Cardiac muscle cell (in vitro differentiated cells and primary cell): Measurements from ENCODE around the gene PCDHGB4. TPM values are rescaled to one million over a fixed set of nuclear protein-coding genes. Genes with fewer than 3 reads are reported as not detected.
"Not testable (repeated sequence)": the region's sequence is repeated elsewhere in the genome, so short reads cannot be mapped to it uniquely, and the experiment has no call there.

Experiments
- DNase-seq, 2 donors: peaks; one replicate each; pipeline versions ENCODE4 v3.0.0 to v3.0.0-alpha.2; 2010 to 2017; ENCODE audit warnings: low read depth in 1 of 2, low spot score in 1 of 2
- H3K27ac ChIP-seq: fragments of 200-600 bp; sonication (generic); 2 replicates; pipeline ENCODE4 v1.5.1; 2016
- H3K27me3 ChIP-seq: fragments of 200-600 bp; sonication (generic); 2 replicates; pipeline ENCODE4 v1.6.0; 2016; ENCODE audit warnings: control low read depth
- H3K36me3 ChIP-seq: fragments of 200-600 bp; sonication (generic); 2 replicates; pipeline ENCODE4 v1.5.1; 2016; ENCODE audit warnings: control low read depth
- H3K4me1 ChIP-seq: fragments of 200-600 bp; sonication (generic); 2 replicates; pipeline ENCODE4 v1.8.1; 2017; ENCODE audit warnings: low read depth, mild to moderate bottlenecking, mixed run types
- H3K4me3 ChIP-seq: fragments of 200-600 bp; sonication (generic); 2 replicates; pipeline ENCODE4 v1.5.1; 2016; ENCODE audit warnings: mild to moderate bottlenecking
- H3K9me3 ChIP-seq: fragments of 200-600 bp; sonication (generic); 2 replicates; pipeline ENCODE4 v1.5.1; 2017; ENCODE audit warnings: low read depth, mild to moderate bottlenecking, control low read depth
- polyA plus RNA-seq: library from polyadenylated mRNA; unstranded; fragments of >200 nt; fragmentation: Nextera tagmentation; extraction: Ambion mirVana; gene quantifications from 2 replicates; pipeline ENCODE4 v1.2.1, GENCODE V29; 2016
- total RNA-seq: library from RNA; depleted of rRNA; stranded (reverse); fragments of >200 nt; gene quantifications from 2 replicates; pipeline ENCODE4 v1.2.3, GENCODE V29; 2016
- TF ChIP-seq, protein P1 (sequence below): IDR thresholded peaks from 2 replicates; pipeline ENCODE4 v1.5.1; 2012; ENCODE audit warnings: low read depth, mild to moderate bottlenecking, low read length

Gene PCDHGB4
- total and polyA plus RNA-seq, 2 experiments from 2014 or later: 12.5 to 17.4 TPM

DNA sequence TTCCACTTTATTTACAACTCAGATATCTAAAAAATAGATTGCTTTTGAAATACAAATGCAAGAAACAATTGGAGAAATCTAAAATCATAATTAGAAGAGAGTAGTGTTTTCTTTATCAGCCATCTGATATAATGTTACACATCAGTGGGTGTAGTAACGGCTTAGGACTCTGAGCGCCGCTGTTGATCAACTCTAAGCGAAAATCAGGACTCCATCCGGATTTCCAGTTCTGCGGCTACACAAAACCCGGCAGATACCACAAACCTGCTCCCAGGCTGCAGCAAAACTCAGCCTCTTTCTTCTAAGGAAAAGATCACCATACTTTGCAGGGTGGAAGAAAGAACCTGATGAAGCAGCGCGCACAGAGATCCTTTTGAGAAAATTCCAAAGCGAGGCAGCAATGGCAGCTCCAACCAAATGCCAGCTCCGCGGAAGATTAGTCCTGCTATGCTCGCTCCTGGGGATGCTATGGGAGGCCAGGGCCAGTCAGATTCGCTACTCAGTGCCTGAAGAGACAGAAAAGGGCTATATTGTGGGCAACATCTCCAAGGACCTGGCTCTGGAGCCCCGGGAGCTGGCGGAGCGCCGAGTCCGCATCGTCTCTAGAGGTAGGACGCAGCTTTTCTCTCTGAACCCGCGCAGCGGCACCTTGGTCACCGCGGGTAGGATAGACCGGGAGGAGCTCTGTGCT is 15.2 kb downstream of the PCDHGB4 start, which contains the start of gene PCDHGA9:
TSS of gene PCDHGA9 (plus strand) at position 226 of the 691 bp plus-strand sequence. CDS start at position 401, 175 bp downstream.
- Histone ChIP-seq H3K27ac (no peak within 1 kb of the TSS), H3K4me1 (no peaks in the 10 kb centered on the region), H3K36me3 (no peaks in the 10 kb centered on the region), H3K4me3 (no peak within 1 kb of the TSS), H3K9me3 (no peaks in the 10 kb centered on the region), H3K27me3 (no peaks in the 10 kb centered on the region)
- TF ChIP-seq, protein P1, sequence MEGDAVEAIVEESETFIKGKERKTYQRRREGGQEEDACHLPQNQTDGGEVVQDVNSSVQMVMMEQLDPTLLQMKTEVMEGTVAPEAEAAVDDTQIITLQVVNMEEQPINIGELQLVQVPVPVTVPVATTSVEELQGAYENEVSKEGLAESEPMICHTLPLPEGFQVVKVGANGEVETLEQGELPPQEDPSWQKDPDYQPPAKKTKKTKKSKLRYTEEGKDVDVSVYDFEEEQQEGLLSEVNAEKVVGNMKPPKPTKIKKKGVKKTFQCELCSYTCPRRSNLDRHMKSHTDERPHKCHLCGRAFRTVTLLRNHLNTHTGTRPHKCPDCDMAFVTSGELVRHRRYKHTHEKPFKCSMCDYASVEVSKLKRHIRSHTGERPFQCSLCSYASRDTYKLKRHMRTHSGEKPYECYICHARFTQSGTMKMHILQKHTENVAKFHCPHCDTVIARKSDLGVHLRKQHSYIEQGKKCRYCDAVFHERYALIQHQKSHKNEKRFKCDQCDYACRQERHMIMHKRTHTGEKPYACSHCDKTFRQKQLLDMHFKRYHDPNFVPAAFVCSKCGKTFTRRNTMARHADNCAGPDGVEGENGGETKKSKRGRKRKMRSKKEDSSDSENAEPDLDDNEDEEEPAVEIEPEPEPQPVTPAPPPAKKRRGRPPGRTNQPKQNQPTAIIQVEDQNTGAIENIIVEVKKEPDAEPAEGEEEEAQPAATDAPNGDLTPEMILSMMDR: peak; percentile 39
- peak in 1 of 2 donors; percentile 49 for DNase-seq

DNA sequence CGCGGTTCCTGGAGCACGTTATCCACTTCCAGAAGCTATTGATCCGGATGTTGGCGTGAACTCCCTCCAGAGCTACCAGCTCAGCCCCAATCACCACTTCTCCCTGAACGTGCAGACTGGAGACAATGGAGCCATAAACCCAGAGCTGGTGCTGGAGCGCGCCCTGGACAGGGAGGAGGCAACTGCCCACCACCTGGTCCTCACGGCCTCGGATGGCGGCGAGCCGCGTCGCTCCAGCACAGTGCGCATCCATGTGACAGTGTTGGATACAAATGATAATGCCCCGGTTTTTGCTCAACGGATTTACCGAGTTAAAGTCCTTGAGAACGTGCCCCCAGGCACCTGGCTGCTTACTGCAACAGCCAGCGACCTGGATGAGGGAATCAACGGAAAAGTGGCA is 15.9 kb downstream of the PCDHGB4 start:
- Histone ChIP-seq H3K9me3 (no peaks in the 10 kb centered on the region), H3K27me3 (no peaks in the 10 kb centered on the region), H3K27ac (no peak overlapping the region), H3K4me3 (no peak overlapping the region), H3K4me1 (no peaks in the 10 kb centered on the region), H3K36me3 (no peaks in the 10 kb centered on the region)
- no peak for DNase-seq
- TF ChIP-seq, protein P1: no peak

DNA sequence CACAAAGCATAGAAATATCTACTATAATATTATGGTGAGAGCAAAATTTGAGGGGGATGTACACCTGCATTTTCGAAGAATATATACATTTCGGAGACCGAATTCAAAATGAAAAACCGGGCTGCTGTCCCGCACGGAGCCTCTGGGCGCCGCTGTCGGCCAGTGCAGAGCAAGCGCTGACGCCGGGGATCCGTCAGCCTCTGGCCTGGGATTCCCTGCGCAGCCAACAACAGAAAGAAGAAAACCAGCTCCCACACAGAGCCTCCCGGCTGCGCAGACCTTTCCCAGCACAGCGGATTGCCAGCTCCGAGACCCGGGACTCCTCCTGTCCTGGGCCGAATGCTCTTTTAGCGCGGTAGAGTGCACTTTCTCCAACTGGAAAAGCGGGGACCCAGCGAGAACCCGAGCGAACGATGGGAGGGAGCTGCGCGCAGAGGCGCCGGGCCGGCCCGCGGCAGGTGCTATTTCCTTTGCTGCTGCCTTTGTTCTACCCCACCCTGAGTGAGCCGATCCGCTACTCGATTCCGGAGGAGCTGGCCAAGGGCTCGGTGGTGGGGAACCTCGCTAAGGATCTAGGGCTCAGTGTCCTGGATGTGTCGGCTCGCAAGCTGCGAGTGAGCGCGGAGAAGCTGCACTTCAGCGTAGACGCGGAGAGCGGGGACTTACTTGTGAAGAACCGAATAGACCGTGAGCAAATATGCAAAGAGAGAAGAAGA is 20.4 kb downstream of the PCDHGB4 start, which contains the start of gene PCDHGB6:
TSS of gene PCDHGB6 (plus strand) at position 232 of the 716 bp plus-strand sequence. CDS start at position 414, 182 bp downstream.
- not testable (repeated sequence) for H3K4me1 ChIP-seq, H3K9me3 ChIP-seq, H3K36me3 ChIP-seq, H3K27me3 ChIP-seq
- peak; percentile 58 to 88 for DNase-seq
- TF ChIP-seq, protein P1: peak; percentile 54
- H3K4me3 ChIP-seq: peak within 1 kb of the TSS; percentile 69
- peak within 1 kb of the TSS; percentile 91 for H3K27ac ChIP-seq

DNA sequence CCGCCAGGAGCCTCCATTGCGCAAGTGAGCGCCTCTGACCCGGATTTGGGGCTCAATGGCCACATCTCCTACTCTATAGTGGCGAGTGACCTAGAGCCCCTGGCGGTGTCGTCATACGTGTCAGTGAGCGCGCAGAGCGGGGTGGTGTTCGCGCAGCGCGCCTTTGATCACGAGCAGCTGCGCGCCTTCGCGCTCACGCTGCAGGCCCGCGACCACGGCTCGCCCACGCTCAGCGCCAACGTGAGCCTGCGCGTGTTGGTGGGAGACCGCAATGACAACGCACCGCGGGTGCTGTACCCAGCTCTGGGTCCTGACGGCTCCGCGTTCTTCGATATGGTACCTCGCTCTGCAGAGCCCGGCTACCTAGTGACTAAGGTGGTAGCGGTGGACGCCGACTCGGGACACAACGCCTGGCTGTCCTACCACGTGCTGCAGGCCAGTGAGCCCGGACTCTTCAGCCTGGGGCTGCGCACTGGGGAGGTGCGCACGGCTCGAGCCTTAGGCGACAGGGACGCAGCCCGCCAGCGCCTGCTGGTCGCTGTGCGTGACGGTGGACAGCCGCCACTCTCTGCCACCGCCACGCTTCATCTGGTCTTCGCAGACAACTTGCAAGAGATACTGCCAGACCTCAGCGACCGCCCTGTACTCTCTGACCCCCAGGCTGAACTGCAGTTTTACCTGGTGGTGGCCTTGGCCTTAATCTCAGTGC is 22.3 kb downstream of the PCDHGB4 start:
- no peak for DNase-seq
- no peaks in the 10 kb centered on the region for H3K36me3 ChIP-seq
- H3K9me3 ChIP-seq: peaks cover 8% of the 10 kb centered on the region

DNA sequence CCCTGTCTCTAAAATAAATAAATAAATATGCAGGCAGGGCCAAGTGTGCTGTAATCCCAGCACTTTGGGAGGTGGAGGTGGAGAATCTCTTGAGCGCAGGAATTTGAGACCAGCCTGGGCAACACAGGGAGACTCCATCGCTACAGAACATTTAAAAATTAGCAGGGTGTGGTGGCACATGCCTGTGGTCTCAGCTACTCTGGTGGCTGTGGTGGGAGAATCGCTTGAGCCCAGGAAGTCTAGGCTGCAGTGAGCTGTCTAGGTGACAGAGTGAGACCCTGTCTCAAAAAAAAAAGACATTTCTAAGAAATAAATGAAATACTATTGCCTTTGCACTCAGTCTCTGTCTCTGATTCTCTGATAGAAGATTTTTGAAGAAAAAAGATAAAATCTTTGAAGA is 24.1 kb downstream of the PCDHGB4 start:
- TF ChIP-seq, protein P1: no peak
- Histone ChIP-seq H3K36me3 (no peaks in the 10 kb centered on the region), H3K4me1 (peaks cover 4% of the 10 kb centered on the region), H3K27ac (no peak overlapping the region), H3K4me3 (no peak overlapping the region), H3K9me3 (peaks cover 8% of the 10 kb centered on the region), H3K27me3 (no peaks in the 10 kb centered on the region)
- no peak for DNase-seq

More for the DNA sequence above, 22.3 kb downstream of the PCDHGB4 start:
- H3K4me1 ChIP-seq: peaks cover 4% of the 10 kb centered on the region
- no peak overlapping the region for H3K27ac ChIP-seq
- H3K27me3 ChIP-seq: no peaks in the 10 kb centered on the region
- TF ChIP-seq, protein P1: no peak
- H3K4me3 ChIP-seq: no peak overlapping the region
